HG02798 (cell line): ENCODE results near the gene NR5A1.

ENCODE experiments used
- ATAC-seq: cut with Tn5 transposase; IDR thresholded peaks from one replicate; pipeline ENCODE4 v1.9.1; 2021; ENCODE audit warnings: mild to moderate bottlenecking; ENCODE audit not compliant: unreplicated experiment, poor library complexity

The NR5A1 gene

DNA sequence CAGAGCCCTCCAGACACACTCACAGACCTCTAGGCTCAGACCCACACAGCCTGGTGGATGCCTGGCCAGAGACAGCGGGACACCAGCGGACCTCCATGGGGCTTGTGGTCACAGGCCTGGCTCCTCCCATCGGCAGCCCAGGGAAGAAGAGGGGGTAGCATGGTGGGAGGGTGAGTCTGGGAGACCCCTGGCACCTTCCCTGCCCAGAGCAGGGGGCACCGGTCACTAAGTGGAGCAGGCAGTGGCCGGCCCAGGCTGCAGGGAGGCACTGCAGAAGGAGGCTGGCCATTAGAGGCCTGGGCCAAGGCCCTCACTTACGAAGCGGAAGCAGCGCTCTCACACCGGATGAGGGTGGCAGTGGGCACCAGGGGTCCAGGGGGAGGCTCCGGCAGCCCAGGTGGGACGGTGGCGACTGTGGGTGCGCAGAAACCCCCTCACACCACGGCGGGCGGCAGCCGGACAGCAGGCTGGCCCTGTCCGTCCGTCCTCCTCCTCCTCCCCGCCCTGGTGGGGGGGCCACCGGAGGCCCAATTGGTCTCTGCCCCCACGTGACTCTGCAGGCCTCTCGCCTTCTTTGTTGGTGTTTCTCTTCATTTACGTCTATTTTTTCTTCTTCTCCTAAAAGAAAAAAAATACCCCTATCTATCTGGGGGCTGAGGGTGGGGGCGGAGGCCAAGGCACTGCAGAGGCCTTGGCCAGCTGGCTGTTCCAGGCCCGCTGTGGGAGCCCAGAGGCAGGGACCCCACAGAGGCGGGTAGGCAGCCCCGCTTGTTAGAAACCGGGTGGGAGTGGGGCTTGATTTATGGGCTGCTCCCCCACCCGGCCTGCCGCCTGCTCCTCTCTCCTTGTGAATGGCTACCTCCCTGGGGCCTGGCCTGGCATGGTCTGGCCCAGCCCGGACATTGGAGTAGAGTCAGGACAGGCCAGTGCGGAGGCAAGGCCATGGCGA lies at the start of gene NR5A1:
Gene NR5A1, minus strand, starts transcription at position 469 of the 949 bp plus-strand sequence. CDS start 4,004 bp downstream, outside the sequence.
- ATAC-seq: no peak

DNA sequence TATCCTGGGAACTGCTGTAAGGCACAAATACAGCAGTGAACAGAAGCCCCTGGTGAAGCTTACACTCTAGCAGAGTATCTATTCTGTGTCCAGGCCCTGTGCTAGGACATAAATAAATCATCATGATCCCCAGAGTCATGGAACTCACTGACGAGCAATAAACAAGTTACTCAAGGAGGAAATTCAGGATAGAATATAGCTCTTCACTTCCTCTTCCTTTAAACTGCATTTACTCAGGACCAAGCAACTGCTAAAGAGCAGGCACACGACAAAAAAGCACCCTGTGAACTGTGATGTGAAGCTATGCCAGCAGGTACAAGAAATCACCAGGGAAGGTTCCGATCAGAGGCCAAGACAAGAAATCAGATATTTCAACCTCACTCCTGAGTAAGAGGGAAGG lies 47.8 kb upstream of the NR5A1 start:
- ATAC-seq: no peak

DNA sequence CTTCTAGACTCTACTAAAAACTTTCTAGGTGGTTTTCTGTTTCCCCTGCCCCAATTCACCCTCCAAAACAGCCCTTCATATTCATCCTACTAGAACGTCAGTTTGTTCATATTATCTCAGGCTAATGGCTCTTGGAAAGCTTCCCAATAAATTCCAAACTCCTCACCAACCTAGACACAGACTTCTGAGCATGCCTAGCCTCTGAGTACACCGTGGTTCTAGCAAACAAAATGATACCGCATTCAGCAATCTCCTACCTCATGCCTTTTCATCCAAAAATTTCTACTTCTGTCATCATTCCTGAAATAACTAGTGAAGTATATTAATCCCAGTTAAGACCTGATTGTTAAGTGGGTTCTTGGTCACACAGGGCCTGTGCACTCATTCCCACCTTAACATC lies 46.5 kb upstream of the NR5A1 start:
- ATAC-seq: no peak

DNA sequence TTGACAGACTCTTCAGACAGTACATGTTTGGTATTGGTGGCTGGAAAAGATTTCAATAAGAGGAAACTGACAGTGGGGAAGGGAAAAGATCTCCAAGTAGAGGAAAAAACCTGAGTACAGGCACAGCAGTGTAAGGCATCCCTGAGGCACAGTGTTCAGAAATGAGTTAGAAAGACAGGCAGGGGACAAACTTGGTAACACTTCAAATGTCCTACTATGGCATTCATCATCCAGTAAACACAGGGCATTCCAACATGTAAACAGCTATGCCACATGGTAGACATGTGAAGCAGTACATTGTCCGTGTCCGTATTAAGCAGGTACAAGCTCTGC lies 45.0 kb upstream of the NR5A1 start:
- no peak for ATAC-seq

DNA sequence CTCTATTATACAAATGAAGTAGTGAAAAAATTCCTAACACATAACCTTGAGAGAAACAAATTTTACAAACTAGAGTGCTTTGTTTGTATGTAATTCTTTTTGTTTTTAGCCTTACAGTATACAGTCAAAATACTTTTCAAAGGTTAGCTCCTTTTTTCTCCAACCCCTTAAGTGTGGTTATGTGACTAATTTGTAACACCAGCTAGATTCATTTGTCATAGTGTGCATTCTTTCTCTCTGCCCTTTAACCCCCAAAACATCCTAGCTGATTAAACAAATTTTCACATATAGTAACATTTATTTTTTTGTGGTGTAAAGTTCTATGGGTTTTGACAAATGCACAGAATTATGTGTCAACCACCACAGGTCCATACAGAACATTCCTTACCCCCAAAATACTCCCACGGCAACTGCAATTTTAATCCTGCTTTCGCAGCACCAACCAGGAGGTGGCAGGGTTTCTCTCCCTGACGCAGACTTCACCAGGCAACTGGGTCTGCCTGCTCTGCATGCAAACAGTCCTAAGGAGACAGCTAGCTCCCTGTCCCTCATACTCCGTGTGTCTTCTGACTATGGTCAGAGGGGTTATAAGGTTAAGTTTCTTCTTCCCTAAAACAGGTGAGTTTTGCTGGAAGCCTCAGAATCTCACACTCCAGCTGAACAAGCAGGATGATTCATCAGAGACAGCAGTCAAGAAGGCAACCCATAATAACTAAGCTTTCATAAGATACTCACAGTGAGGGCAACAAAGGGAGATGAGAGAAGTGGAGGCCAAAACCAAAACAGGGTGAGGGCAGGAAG lies 44.5 kb upstream of the NR5A1 start:
- ATAC-seq: no peak

DNA sequence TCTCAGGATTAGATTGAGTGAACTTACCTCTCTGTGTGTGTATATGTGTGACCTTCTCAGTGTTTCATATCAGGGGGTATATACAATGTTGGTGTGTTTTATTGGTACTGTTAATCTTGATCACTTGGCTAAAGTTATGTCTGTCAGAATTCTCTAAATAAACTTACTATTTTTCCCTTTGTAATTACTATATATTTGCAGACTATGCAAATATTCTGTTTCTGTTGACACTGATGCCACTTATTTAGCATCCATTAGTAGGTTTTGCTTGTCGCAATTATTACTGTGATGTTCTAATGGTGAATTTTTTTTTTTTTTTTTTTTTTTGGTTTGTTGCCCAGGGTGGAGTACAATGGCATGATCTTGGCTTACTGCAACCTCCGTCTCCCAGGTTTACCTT lies 42.9 kb upstream of the NR5A1 start:
- no peak for ATAC-seq

DNA sequence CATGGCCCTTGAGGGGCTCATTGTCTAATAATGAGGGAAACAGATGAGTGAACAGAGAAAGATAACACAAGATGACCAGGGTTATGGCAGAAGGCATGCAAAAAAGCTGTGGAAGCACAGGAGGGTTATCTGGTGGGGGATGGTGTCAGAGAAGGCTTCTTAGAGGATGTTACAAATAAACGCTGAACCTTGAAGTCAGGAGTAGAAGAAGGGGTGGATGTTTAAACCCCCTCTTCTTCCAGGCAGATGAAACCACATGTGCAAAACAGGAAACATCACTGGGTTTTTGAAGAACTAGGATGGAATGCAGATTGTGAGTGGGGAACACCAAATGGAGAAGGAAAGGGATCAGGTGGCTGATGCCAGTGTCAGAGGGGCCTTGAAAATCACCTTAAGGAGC lies 41.8 kb upstream of the NR5A1 start:
- ATAC-seq: no peak

DNA sequence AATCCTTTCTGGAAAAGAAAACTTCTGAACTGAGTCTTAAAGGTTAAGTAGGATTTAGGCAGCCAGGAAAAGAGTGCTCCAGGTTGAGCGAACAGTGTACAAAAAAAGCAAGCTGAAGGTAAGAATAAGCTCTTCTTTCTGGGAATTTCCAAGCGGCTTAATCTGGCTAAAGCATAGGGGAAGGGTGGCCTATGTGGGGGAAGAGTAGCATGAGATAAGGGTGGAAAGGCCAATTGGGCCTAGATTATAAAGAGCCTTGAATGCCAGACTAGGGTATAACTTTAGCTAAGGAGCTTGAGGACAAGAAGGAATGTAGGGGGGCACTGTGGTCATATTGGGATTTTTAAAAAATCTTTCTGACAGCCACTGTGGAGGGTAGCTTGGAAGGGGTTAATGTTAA lies 37.3 kb upstream of the NR5A1 start:
- no peak for ATAC-seq

DNA sequence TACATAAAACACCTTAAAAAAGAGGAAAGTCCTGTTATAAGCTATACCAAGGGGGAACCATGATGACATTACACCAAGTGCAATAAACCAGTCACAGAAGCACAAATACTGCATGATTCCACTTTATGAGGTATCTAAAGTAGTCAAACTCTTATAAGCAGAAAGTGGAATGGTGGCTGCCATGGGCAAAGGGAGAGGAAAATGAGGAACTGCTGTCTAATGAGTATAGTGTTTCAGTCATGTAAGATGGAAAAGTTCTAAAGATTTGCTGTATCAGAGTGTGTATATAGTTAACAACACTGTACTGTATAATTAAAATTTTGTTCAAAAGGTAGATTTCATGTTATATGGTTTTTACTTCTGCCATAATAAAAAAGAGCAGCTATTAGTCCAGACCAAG lies 34.6 kb upstream of the NR5A1 start:
- no peak for ATAC-seq

DNA sequence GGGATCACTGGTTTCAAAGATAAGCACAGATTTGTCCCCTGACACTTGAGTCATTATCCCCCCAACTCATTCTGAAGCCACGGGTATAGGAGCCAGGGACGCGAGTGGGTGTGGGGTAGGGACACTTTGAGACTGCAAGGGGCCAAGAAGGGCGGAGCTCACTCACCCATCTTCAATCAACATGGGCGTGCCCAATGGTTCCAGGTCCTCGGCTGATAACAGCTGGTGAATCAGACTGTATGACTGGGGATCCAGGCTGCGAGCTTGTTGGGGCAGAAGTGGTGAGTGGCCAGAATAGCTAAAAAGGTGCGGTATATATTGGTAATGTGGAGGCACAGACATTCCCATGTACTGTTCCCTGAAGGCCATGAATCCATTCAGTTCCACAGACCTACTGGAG lies 30.7 kb upstream of the NR5A1 start:
- no peak for ATAC-seq

DNA sequence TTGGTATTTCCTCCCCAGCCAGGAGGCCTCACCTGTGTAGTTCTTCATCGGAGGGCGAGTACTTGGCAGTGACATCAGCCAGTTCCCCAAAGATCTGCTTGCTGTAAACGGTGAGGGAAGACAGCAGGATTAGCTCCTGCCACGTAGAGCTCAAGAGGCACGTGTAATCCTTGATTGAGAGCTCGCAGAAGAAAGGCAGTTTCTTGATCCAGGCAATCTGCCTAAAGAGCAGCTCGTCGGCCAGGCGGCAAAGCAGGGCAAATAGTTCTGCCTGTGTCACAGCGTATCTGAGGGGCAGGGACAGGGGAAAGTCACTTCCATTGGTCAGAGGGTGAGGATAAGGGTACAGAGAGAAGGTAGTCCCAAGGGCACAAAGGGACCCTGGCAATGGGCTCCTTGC lies 28.6 kb upstream of the NR5A1 start:
- no peak for ATAC-seq

DNA sequence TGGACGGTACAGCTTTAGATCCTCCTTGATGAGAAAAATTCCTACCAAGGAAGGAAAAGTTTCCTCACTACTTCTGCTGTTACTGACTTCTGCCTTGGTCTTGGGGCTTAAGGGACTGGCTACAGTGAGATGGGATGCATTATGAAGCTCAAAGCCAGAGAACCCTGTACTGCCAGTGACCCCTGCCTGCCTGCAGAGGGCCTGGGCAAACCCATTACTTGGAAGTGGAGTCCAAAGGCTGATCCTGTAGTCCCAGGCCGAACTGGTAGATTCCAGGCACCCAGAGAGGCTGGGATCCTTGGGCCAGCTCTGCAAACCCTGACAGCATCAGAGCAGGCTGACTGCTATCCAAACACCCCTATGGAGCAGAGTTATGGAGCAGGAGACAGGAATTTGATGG lies 25.7 kb upstream of the NR5A1 start:
- no peak for ATAC-seq

DNA sequence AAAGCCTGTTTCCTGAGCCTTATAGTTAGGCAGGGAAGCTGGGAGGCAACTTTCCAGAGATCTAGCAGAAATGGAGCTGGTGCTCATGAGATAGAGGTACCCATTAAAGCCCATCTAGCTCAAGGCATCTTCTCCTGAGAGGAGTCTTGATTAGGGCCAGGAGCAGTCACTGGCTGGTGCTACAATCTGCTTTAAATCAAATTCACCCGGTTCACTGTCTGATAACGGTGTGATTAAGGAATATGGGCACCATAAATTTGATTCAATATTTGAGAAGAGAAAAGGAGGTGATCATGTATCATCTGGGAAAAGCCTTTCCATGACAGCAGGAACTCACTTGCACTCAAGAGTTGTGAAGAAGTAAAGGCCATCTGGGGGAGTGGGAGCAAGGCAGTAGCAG lies 23.9 kb upstream of the NR5A1 start:
- ATAC-seq: no peak

DNA sequence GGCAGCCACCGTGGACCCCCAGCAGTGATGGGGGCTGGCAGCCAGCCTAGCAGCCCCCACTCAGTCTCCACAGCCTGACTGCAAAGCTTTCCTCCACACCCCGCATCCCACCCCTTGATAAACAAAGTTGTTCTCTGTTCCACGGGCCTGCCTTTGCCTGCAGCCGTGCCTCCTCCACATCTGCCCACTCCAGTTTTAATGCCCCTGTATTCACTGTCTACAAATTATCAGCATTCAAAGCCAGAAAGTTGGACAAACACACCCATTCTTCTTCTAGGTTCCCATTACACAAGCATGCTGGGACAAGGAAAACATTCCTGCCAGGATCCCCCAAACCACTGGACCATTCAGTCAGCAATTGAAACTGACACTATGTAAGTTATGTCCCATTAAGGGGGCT lies 23.0 kb upstream of the NR5A1 start:
- ATAC-seq: no peak

DNA sequence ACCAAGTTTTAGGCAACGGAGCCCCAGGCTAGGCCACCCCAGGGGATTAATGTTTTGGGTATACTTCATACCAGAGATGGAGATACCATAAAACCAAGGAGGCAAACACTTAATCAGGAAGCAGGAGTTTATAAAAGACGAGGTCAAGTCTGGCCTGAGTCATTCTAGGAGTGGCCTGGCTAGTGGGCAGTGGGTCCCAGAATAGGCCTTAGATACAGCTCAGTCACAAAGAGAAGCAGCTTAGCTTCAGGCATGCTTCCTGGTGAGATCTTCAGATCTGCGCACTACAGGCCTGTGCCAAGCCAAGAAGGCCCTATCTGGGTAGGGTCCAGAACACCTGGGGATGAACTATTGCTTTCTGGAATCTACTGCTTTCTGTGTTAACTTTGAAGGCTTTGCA lies 20.6 kb upstream of the NR5A1 start:
- ATAC-seq: no peak

DNA sequence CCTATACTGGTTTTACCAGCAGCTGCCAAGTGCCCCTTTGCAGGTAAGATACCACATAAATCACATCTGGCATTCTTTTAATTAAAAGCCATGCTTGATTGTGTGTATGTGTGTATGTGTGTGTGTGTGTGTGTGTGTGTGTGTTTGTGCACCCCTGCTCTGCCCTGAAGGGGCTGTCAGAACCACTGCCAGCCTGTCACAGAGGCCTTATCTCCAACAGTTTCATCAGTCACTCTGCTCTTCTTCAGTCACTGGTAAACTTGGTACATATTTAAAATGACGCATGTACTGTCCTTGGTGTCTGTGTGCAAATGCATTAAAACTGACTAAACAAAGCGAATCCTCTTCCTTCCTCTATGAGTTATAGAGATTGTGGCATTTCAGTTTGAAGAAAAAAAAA lies 19.0 kb upstream of the NR5A1 start:
- no peak for ATAC-seq

DNA sequence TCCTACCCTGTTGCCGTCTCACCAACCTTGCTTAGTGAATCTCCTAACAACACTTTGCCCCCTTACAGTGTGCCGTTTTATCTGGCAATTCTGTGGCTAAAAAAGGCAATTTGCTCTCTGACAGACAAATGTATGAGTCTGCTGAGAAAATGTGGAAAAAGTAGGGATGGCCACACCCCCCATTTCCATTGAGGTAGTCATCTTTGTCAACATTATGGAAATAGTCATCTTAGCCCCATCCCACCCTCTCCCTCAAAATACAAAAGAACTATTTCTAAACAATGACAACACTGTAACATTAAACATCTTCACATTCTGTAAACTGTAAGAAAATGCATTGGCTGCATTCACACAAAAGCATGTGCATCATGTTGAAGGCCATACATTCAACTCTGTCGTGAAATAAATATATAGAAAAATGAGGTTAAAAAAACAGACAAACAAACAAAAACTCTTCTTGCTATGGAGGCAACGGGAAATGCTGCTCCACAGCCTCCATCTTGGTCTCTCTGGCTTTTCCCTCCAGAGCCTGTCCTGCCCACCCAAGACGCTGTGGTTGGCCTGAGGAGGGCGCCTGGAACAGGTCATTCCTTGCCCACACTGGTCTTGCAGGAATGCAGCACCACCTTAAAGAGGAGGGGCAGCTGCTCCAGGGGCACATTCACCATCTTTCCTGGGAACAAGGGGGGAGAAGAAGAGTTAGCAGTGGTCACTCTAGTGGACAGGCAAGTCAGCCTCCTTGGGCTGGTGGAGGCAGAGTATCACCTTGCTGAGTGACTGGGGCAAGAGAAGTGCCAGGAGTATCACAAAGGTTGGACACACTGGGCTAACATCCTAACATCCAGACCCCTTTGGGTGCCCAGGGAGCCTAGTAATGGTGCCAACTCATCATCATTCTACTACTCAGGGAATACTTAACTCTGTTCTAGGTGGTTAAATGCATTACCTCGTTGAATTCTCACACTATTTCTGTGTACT lies 15.2 kb upstream of the NR5A1 start:
- no peak for ATAC-seq

DNA sequence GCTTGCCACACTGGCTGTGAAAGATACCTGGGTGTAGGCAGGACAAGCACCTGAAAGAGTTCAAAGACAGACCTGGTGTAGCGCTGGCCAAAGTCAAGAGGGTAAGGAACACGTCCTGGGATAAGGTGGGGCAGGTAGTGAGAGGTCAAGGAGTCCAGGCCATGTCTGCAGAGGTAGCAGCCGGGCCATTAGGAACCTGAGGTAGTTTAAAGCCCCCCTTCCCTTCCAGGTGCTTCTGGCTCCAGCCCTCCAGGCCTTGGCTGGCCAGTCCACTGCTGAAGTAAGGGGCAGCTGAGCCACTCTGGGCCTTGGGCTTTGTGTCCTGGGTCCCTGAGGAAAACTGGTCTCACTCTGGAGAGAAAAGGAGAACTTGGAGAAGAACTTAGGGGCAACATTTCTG lies 13.9 kb upstream of the NR5A1 start:
- ATAC-seq: no peak

DNA sequence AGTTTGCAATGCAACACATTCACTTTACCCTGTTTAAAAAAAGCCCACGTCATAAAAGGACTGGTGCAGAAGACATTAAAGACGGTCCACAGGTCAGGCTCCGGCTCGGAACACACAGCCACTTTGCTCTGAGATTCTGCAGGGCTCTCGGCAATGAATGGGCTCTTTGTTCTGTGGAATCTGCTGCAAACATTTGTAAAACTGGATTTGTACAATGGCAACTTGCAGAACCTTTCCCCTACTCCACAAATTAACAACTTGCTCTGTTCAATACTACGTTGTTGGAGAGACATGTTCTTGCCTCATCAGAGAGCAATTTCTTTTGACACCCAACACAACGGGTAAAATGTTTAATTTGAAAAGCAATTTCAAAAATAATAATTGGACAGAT lies 13.0 kb upstream of the NR5A1 start:
- ATAC-seq: no peak

DNA sequence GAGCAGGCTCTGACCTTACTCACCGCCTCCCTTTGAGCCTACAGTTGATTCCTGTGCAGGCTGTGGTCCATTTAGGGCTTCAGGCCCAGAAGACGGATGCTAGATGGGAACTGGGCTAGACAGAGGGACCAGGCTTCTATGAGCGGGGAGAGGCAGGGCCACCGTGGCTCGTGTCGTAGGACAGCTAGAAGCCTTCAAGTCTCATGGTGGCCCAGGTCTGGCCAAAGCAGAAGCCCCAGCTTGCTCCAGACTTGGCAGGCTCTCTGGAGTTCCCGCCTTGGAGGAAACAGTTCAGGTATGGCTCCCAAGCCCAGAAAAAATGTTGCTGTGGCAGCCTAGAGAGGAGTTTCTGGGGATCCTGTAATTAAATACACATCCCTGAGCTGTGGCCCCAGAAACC lies 10.9 kb upstream of the NR5A1 start:
- ATAC-seq: no peak

DNA sequence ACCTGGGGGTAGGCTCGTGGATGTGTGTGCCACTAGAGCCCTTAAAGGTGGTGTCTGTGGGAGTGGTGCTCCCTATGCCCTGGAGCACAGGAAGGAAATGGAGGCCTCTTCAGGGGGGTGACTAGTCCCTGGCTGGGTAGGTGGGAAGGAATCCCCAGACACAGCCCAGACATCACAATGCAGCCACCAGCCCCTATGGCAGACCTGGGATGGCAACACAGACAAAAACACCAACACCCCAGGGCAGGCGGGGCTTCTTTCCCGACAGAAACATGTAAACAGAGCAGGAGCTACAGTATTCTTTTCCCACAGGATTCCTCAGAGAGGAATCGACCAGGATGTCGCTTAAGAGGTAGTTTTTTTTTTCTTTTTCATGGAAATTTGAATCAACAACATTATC lies 10.4 kb upstream of the NR5A1 start:
- ATAC-seq: no peak
